Measurements from ENCODE around the gene SPRR5.

The SPRR5 gene

GRCh38 chr1:152946248-152946647 lies 758 bp upstream of the SPRR5 start:
- no peak for DNase-seq (ENCODE audit: low read depth)

DNA sequence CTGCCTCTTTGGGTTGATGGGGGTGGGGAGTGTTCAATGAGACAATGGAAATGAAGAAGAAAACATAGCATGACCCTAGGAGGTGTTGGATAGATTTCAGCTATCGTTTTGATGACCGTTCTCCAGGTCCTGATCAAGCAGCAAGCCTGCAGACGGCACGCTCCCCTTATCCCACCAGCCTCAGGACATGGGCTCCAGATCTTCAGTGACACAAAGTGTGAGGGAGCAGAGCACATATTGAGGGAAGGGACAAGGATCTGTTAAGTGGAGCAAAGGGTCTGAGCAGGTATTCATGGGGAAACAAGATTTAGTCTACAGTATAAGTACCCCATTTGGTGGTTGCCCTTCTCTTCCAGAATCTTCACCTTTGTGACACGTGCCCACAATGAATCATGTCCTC lies 4.7 kb downstream of the SPRR5 start:
- DNase-seq (ENCODE audit: low read depth) = no peak

DNA sequence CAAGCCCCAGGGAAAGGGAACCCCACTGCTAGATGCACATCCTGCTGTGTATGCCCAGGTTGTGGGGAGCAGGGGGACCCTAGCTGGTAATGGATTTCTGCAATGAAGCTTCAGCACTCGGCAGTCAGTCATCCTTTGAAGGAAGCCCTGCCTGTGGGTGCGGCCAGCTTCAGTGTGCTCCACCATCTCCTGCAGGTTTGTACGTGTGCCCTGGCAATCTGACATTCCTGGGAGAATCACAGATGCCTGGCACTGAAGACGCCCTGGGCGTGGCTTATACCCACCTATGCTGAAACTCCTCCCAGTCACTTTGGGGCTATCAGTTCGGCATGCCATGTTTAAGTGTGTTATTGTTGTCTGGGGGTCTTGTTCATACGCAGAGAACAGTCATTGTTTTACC lies 6.8 kb downstream of the SPRR5 start:
- DNase-seq (ENCODE audit: low read depth) = no peak

- DNase-seq (ENCODE audit: low read depth) = no peak
These were observed 7.4 kb downstream of the SPRR5 start for GRCh38 chr1:152954436-152954835.

GRCh38 chr1:152957561-152957960 lies 10.6 kb downstream of the SPRR5 start:
- no peak for DNase-seq (ENCODE audit: low read depth)

DNA sequence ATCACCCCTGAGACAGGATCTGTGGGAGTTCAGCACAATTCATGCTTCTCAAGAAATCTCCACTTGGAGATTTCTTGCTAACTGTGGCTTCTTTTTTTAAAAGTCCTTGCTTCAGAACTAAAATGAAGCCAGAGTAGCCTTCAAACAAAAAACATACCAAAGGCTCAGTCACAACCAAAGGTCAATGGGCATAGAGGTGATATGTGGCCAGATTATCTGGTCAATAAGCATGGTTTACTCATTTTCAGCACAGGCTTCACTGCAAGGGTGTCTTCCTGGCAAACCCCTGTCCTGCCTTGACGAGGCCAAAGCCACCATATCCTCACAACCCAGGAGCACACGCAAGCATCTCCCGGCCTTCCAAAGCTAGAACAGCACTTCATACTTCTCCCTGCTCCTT lies 12.3 kb downstream of the SPRR5 start:
- DNase-seq (ENCODE audit: low read depth) = no peak

DNA sequence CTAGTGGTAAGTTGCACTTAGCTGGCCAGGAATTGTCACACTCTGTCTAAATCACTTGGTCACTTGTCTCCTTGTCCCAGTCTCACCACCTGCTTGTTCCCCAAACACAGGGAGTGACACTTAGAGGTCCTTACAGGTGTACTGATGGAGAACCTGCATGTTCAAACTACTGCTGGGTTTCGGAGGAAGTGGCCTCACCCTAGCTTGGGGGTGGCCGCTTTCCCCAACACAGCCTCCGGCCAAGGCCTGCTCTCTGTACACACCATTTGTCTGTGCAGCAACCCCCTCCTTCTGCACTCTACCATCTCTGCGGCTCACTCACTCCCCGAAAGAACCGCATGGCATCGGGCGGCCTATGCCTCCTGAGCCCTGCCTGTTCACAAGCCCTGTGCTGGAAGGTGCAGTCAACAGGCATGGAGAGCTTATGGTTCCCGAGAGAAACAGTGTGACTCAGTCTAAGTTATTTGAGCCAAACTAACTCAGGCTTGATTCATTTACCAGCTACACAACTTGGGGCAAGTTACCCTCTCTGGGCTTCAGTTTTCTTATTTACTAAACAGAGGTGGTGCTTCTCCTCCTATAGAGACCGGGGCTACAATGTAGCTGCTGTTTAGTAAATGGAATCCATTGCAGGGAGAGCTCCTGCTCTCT lies 12.9 kb downstream of the SPRR5 start:
- DNase-seq (ENCODE audit: low read depth) = no peak

GRCh38 chr1:152960452-152961044 lies 13.5 kb downstream of the SPRR5 start:
- DNase-seq (ENCODE audit: low read depth) = no peak

- no peak for DNase-seq (ENCODE audit: low read depth)
These were observed 14.4 kb downstream of the SPRR5 start for GRCh38 chr1:152961226-152961891.

GRCh38 chr1:152962876-152963415 lies 15.9 kb downstream of the SPRR5 start:
- DNase-seq (ENCODE audit: low read depth) = no peak

DNA sequence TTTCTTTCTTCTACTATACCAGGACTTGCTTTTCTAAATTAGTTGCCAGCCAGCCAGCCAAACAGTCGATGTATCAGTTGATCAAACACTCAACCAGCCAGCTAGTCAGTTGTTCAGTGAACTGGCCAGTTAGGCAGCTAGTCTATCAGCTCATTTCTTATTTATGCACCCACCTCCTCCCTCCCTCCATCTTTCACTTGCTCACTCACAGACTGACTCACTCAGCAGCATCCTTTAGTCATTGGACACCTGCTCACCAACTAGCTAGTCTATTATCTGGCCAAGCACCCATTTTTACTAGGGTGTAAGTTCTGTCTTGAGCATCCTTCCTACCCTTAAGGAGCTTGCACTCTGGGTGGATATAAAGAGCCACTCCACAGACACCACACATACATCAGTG lies 17.5 kb downstream of the SPRR5 start:
- no peak for DNase-seq (ENCODE audit: low read depth)

DNA sequence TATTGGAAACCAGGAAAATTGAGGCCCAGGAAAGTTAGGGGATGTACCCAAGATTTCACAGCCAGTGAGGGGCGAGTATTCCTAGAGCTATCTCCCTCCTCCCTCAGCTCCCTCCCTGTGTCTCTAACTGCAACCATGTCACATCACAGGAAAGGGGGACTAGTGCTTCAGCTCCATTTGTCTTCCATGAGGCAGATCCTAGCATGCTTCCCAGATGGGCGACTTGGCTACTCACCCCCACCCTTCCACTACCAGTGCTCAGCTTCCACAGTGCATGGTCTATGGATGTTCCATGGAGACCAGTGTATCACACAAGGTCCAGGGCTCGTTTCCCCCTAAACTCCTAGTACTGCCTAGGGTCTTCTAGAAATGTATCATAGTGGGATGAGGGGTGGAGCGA lies 18.8 kb downstream of the SPRR5 start:
- DNase-seq (ENCODE audit: low read depth) = no peak

- DNase-seq (ENCODE audit: low read depth) = no peak
These were observed 20.2 kb downstream of the SPRR5 start for GRCh38 chr1:152967201-152967600.

- no peak for DNase-seq (ENCODE audit: low read depth)
These were observed 21.2 kb downstream of the SPRR5 start for GRCh38 chr1:152968248-152968647.

DNA sequence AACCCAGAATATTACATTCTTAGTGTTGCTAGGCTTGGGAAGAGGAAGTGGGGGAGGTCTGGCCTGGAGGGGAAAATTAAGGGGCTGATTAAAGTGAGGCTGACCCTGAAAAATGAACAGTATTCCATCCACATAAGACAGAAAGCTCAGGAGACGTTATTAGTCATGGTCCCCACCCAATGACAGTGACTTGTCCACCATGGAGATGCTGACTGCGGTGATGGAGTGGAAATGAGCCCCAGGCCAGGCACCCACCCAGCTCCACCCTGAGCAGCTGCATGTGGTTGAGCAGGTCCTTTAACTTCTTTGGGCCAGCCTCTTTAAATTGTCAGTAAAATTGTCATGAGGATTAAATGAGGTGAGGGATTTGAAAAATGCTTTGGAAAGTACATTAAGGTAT lies 22.0 kb downstream of the SPRR5 start:
- DNase-seq (ENCODE audit: low read depth) = no peak

DNA sequence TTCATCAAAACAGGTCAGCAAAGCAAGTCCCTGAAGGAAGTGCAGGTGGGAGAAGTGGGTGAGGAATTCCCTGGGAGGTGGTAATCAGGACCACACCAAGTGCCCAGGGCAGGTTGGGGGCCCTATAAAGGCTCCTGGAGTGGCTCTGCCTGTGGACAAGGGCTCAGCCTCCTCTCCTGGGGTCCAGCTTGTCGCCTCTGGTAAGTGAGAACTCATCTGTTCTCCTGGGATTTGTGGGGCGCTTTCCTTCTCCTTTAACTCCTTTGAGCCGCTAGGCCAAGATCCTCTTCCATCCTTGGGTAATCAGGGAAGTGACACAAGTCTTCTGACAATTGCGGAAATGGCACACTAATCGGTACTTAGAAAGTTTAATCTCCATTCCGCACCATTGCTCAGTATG lies 23.5 kb downstream of the SPRR5 start, which contains the start of gene SPRR4:
SPRR4 (plus strand) TSS at position 154 of the 400 bp plus-strand sequence. CDS start 1,243 bp downstream, outside the sequence.
- DNase-seq (ENCODE audit: low read depth) = no peak

- DNase-seq (ENCODE audit: low read depth) = no peak
These were observed 25.3 kb downstream of the SPRR5 start for GRCh38 chr1:152972196-152972886.

DNA sequence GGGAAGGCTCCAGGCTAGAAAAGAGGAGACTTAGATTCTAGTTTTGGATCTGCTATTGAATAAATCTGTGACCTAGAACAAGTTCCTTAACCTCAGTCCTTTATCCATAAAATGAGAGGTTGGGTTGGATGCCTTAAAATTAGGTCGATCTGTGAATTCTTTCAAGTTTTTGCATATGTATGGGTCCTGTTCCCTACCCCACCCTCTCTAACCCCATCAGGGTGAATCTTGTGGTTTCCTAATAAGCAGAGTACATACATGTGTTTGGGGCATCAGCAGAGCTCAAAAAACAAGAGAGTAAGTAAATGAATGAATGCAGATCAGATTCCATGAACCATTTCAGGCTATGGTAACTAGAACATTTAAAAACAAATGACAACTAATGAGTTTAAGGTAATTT lies 29.7 kb downstream of the SPRR5 start:
- DNase-seq (ENCODE audit: low read depth) = no peak

DNA sequence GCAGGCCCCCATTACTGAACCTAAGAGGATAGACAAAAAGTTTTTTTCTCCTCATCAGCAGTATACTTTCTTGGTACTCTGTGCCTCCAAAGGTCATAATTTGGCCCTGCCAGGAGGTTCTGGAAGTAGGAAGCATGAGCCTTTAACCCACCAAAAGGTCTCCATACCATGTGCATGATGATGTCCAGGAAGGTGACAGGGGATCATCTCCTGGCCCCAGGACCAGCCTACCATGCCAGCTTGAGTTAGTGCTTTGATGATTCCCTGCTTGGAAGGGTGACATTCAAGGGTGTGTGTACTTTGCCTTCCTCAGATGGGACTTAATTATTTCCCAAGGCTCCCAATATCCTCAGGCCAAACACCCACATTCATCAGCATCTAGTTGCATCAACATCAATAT lies 30.6 kb downstream of the SPRR5 start:
- no peak for DNase-seq (ENCODE audit: low read depth)

DNA sequence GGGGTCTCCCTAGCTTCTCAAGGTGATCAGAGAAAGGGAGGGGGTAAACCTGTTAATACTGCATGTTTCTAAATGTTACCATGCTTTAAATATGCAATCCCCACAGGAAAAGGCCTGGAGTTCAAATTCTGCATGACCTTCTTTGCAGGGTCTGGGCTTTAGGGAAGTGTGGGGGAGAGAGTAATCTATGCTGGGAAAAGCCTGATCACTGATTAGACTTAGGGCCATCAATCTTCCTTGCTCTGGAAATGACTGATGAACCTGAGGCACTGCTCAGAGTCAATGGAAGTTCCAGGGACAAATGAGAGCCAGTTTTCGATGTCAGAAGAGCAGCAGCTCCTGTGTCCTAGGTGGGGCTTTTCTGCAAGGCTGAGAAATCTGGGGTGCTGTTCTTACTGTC lies 33.7 kb downstream of the SPRR5 start:
- DNase-seq (ENCODE audit: low read depth) = no peak

- DNase-seq (ENCODE audit: low read depth) = no peak
These were observed 34.3 kb downstream of the SPRR5 start for GRCh38 chr1:152981146-152981871.

GRCh38 chr1:152982076-152982475 lies 35.1 kb downstream of the SPRR5 start:
- DNase-seq (ENCODE audit: low read depth) = no peak

Data from fibroblast of the conjunctiva (primary cell).